SU-DHL-6 (cell line): ENCODE data around the gene MIOX.

ENCODE experiments used
- H2AFZ ChIP-seq: fragments of 200-600 bp; sonication (generic); 2 replicates; pipeline ENCODE4 v1.6.1; 2014; ENCODE audit warnings: low read depth, mild to moderate bottlenecking, moderate library complexity, mixed read lengths, antibody characterized with exemption, low read length; ENCODE audit not compliant: severe bottlenecking
- H3F3A ChIP-seq: fragments of 200-600 bp; shearing (Covaris generic); 2 replicates; pipeline ENCODE4 v1.6.0; 2016; ENCODE audit warnings: antibody characterized with exemption, mild to moderate bottlenecking; ENCODE audit not compliant: insufficient read depth
- H3K27ac ChIP-seq: fragments of 200-600 bp; sonication (generic); 2 replicates; pipeline ENCODE4 v1.5.1; 2016; ENCODE audit warnings: low read depth, mild to moderate bottlenecking, low read length, moderate library complexity, mixed read lengths
- H3K27me3 ChIP-seq: fragments of 200-600 bp; sonication (generic), shearing (Covaris generic); 2 replicates; pipeline ENCODE4 v1.6.0; 2014; ENCODE audit warnings: mild to moderate bottlenecking, low read length
- H3K36me3 ChIP-seq: fragments of 200-600 bp; sonication (generic); 2 replicates; pipeline ENCODE4 v1.6.1; 2014; ENCODE audit warnings: mild to moderate bottlenecking, low read length, mixed read lengths
- H3K4me2 ChIP-seq: fragments of 300-600, 200-600 bp; shearing (Covaris generic), sonication (generic); 2 replicates; pipeline ENCODE4 v1.6.0; 2014; ENCODE audit warnings: low read length, low read depth, mild to moderate bottlenecking; ENCODE audit not compliant: poor library complexity, severe bottlenecking
- H3K4me3 ChIP-seq: fragments of 200-600 bp; sonication (generic); 2 replicates; pipeline ENCODE4 v1.5.1; 2014; ENCODE audit warnings: antibody characterized with exemption, low read length, mild to moderate bottlenecking, mixed read lengths; ENCODE audit not compliant: insufficient read depth, poor library complexity, severe bottlenecking
- H3K79me2 ChIP-seq: fragments of 200-600 bp; sonication (generic); 2 replicates; pipeline ENCODE4 v1.6.1; 2014; ENCODE audit warnings: mild to moderate bottlenecking, low read length, moderate library complexity; ENCODE audit not compliant: insufficient read depth
- H3K9ac ChIP-seq: fragments of 200-600 bp; sonication (generic); 2 replicates; pipeline ENCODE4 v1.7.0; 2014; ENCODE audit warnings: mild to moderate bottlenecking, low read length
- H3K9me2 ChIP-seq: fragments of 200-600 bp; sonication (generic); replicated peaks from 2 replicates; pipeline ENCODE4 v1.6.1; 2014; ENCODE audit warnings: low read length; ENCODE audit not compliant: insufficient read depth
- H3K9me3 ChIP-seq: fragments of 200-600 bp; sonication (generic); 2 replicates; pipeline ENCODE4 v1.6.1; 2014; ENCODE audit warnings: low read length, mixed read lengths; ENCODE audit not compliant: insufficient read depth
- H4K20me1 ChIP-seq: fragments of 200-600 bp; sonication (generic); 2 replicates; pipeline ENCODE4 v1.6.1; 2014; ENCODE audit warnings: low read depth, mild to moderate bottlenecking, antibody characterized with exemption, low read length, moderate library complexity, mixed read lengths
- CTCF ChIP-seq: fragments of 200-600 bp; sonication (generic); IDR thresholded peaks from one replicate; pipeline ENCODE4 v1.5.1; 2017; ENCODE audit warnings: antibody characterized with exemption, mild to moderate bottlenecking, low read length, moderate library complexity; ENCODE audit not compliant: insufficient read depth, poor library complexity, severe bottlenecking
- EZH2phosphoT487 ChIP-seq: fragments of 200-600 bp; sonication (generic), shearing (Covaris generic); conservative IDR thresholded peaks from 2 replicates; pipeline ENCODE4 v1.6.1; 2018; ENCODE audit warnings: mild to moderate bottlenecking, antibody characterized with exemption, low read length, moderate library complexity, mixed read lengths

MIOX gene

GRCh38 chr22:50524676-50525103, 38.0 kb downstream of the MIOX start:
- H3K9me2 ChIP-seq, result no peaks in the 10 kb centered on the region
- peak overlapping the region; percentile 71 for H3K4me2 ChIP-seq
- H3K4me3 ChIP-seq, result peak overlapping the region; percentile 64
- peak overlapping the region; percentile 87 for H3K27ac ChIP-seq
- no peaks in the 10 kb centered on the region for H3K9me3 ChIP-seq
- TF ChIP-seq CTCF (no peak), EZH2phosphoT487 (no peak)
- no peaks in the 10 kb centered on the region for H4K20me1 ChIP-seq
- H3K27me3 ChIP-seq, result no peaks in the 10 kb centered on the region
- H3F3A ChIP-seq, result peaks cover 12% of the 10 kb centered on the region; the same call in 1 of the 2 replicates
- peak overlapping the region; percentile 88 for H3K9ac ChIP-seq
- H3K36me3 ChIP-seq, result no peaks in the 10 kb centered on the region
- H2AFZ ChIP-seq, result no peak overlapping the region
- peaks cover 10% of the 10 kb centered on the region; the same call in 1 of the 2 replicates for H3K79me2 ChIP-seq

GRCh38 chr22:50525104-50525857, 38.6 kb downstream of the MIOX start, which contains the start of gene SCO2:
SCO2 (minus strand) TSS chr22:50525598; CDS start chr22:50524411, 1,187 bp downstream.
- no peaks in the 10 kb centered on the region for H3K9me2 ChIP-seq
- H4K20me1 ChIP-seq, result no peaks in the 10 kb centered on the region
- H3K27me3 ChIP-seq, result no peaks in the 10 kb centered on the region
- H3K27ac ChIP-seq, result peak within 1 kb of the TSS; percentile 87
- TF ChIP-seq CTCF (no peak), EZH2phosphoT487 (no peak)
- H3K9me3 ChIP-seq, result no peaks in the 10 kb centered on the region
- H3K9ac ChIP-seq, result peak within 1 kb of the TSS; percentile 88
- peak within 1 kb of the TSS; percentile 71 for H3K4me2 ChIP-seq
- H3F3A ChIP-seq, result peaks cover 12% of the 10 kb centered on the region; the same call in 1 of the 2 replicates
- peaks cover 10% of the 10 kb centered on the region; the same call in 1 of the 2 replicates for H3K79me2 ChIP-seq
- H2AFZ ChIP-seq, result peak within 1 kb of the TSS; percentile 62
- peak within 1 kb of the TSS; percentile 64 for H3K4me3 ChIP-seq
- H3K36me3 ChIP-seq, result no peaks in the 10 kb centered on the region

GRCh38 chr22:50525858-50526107, 39.1 kb downstream of the MIOX start:
- no peaks in the 10 kb centered on the region for H3K9me2 ChIP-seq
- peak overlapping the region; percentile 64 for H3K4me3 ChIP-seq
- H3K27ac ChIP-seq, result peak overlapping the region; percentile 87
- H3K79me2 ChIP-seq, result peaks cover 10% of the 10 kb centered on the region; the same call in 1 of the 2 replicates
- no peaks in the 10 kb centered on the region for H3K9me3 ChIP-seq
- no peaks in the 10 kb centered on the region for H3K36me3 ChIP-seq
- no peaks in the 10 kb centered on the region for H4K20me1 ChIP-seq
- no peaks in the 10 kb centered on the region for H3K27me3 ChIP-seq
- H3K4me2 ChIP-seq, result peak overlapping the region; percentile 69
- peaks cover 12% of the 10 kb centered on the region; the same call in 1 of the 2 replicates for H3F3A ChIP-seq
- no peak for TF ChIP-seq EZH2phosphoT487
- TF ChIP-seq CTCF, result peak; percentile 38
- peak overlapping the region; percentile 88 for H3K9ac ChIP-seq
- H2AFZ ChIP-seq, result peak overlapping the region; percentile 62
